H1 (cell line): ENCODE measurements around the gene MMP24OS. TPM values are rescaled to one million over a fixed set of nuclear protein-coding genes. Genes with fewer than 3 reads are reported as not detected.

Source experiments
- KDM4A ChIP-seq: IDR thresholded peaks from one replicate; pipeline ENCODE4 v1.7.1; 2012; ENCODE audit warnings: low read depth, mild to moderate bottlenecking, moderate library complexity, low read length, inconsistent platforms; ENCODE audit not compliant: severe bottlenecking
- polyA plus RNA-seq, 7 experiments: library from polyadenylated mRNA; depleted of rRNA in 3 of 7; stranded (reverse) in 5 of 7; unstranded in 2 of 7; fragments of >200 nt in 5 of 7; fragments of 200-250 nt in 2 of 7; gene quantifications; 1 replicate in 5 of 7; 2 replicates in 1 of 7; 4 replicates in 1 of 7; pipeline versions ENCODE4 v1.2.1 to v1.2.3, GENCODE V29; 2011 to 2013; ENCODE audit warnings: missing spikeins in 2 of 7, mixed read lengths in 2 of 7
- total RNA-seq: library from RNA; stranded (reverse); fragmentation: NEBNext Ultra II Directional; extraction: Animal tissue kit (Norgen Biotek cat#: 25700); gene quantifications from 2 replicates; pipeline ENCODE4 v1.2.1, GENCODE V29; 2021
- TF ChIP-seq, protein P1 (sequence below): IDR thresholded peaks from 2 replicates; pipeline ENCODE4 v1.6.1; 2011; ENCODE audit warnings: low read depth, mild to moderate bottlenecking, low read length; ENCODE audit not compliant: insufficient read depth

MMP24OS gene
- total and polyA plus RNA-seq, 2 of the 8 experiments (the other 6 are each of a cell fraction or from before 2014, with no cell fraction given) = 19.0 to 21.3 TPM

DNA sequence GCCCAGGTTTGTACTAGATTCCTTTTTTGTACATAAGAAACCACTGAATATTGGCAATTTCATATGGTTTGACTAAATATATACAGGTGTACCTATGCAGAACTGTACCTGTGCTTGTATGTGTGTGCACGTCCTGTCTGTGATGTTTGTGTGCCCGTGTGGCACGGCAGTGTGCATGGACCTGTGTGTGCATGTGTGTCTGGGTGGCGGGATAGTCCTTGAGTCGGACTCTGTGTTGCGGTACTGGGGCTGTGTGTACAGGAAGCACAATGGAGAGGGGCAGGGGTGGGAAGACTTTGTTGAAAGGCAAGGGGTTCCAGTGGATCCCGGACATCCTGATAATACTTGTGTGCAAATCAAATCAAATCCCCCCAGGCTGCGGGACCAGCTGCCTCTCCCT is 17.8 kb upstream of the MMP24OS start (continued):
- TF ChIP-seq, protein P1, sequence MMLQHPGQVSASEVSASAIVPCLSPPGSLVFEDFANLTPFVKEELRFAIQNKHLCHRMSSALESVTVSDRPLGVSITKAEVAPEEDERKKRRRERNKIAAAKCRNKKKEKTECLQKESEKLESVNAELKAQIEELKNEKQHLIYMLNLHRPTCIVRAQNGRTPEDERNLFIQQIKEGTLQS = no peak
- no peak for TF ChIP-seq KDM4A
